GM18526 (cell line): Measurements from ENCODE around the gene SSX2IP.

ENCODE experiments used
- POLR2A ChIP-seq: IDR thresholded peaks from 3 replicates; pipeline ENCODE4 v1.6.1; 2011; ENCODE audit not compliant: insufficient read length; ENCODE audit errors: extremely low read depth

Gene SSX2IP

DNA sequence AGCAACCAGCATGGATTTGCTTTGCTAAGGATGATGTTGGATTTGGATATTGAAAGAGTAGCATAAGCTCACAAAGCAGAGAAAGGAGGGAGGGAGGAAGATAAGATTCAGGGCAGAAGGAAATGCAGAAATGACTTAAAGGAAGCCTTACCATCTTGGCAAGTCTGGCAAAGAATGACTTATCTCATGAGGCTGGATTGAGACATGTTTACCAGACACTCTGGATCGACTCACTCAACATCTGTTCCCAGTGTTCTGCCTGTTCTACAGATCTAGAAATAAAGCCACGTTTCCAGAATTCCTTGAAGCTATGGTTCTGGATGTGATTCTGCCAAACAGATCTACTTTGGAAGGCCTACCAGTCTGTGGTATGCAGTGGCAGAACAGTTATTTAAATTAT lies 77.2 kb downstream of the SSX2IP start:
- no peak for TF ChIP-seq POLR2A

DNA sequence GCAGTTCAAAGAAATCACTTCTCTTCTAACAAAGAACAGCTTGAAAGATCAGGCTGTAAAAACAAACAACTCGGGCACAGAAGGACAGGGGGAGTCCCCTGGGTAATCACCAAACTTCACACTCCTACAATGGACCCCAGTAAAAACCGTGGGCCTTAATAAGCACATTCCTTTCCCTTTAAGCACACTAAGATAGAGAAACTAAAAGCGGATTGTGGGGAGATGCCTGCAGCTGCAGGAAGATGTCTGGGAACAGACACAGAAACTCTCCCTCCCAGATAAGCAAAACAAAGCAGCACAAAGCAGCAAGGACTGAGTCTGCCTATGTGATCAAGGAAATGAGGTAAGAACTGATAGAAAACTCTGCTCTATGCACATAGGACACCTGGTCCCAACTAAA lies 78.5 kb downstream of the SSX2IP start:
- TF ChIP-seq POLR2A: no peak

DNA sequence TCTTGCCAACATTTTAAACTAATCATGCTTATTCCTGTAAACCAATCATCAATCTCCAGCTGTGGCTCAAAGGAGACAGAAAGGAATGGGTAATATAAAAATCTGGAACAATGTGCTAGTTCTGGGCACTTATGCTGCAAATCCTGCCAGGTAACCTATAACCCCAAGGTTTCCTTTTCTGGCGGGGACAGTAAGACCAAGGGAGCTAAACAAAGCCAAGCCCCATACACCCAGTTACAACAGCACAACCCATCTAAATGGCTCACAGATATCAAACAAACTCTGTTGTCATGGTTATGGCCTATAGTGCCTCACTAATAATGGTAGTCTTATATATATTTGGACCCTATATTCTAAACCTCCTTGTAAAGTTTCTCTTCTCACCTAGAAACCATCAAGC lies 79.2 kb downstream of the SSX2IP start:
- no peak for TF ChIP-seq POLR2A

DNA sequence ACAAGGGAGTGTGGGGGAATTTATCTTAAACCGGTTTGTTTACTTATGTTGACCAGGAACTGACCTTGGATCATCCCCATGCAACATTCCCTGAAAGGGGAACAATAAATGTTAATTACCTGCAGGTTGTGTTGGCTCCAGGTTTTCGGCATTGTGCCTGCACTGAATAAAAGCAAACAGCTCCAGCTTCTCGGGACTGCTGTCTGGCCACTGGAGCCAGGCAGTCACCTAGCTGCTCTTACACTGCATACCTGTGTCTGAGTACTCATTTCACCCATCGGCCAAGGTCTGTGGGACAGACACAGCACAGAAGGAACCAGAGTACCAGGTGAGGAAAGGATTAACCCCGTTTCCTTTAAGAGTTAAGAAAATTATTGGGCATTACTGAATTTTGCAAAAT lies 83.3 kb downstream of the SSX2IP start:
- TF ChIP-seq POLR2A: no peak

DNA sequence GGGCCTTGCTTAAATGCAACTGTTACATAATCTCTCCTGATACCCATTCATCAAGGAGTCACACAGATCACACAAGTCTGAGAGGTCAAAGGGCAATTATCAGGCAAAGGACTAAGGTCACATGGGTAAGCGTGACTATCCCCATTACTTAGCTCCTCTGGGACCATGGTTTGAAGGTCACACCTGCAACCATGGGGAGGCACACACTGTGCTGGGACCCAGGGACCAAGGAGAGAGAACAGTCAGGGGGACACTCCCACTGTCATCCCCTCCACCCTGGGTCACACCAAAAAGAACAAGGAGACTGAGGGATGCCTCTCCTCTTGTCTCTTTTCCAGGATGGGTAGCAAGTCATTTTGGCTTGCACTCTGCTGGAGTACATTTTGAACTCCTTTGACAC lies 85.1 kb downstream of the SSX2IP start:
- no peak for TF ChIP-seq POLR2A

DNA sequence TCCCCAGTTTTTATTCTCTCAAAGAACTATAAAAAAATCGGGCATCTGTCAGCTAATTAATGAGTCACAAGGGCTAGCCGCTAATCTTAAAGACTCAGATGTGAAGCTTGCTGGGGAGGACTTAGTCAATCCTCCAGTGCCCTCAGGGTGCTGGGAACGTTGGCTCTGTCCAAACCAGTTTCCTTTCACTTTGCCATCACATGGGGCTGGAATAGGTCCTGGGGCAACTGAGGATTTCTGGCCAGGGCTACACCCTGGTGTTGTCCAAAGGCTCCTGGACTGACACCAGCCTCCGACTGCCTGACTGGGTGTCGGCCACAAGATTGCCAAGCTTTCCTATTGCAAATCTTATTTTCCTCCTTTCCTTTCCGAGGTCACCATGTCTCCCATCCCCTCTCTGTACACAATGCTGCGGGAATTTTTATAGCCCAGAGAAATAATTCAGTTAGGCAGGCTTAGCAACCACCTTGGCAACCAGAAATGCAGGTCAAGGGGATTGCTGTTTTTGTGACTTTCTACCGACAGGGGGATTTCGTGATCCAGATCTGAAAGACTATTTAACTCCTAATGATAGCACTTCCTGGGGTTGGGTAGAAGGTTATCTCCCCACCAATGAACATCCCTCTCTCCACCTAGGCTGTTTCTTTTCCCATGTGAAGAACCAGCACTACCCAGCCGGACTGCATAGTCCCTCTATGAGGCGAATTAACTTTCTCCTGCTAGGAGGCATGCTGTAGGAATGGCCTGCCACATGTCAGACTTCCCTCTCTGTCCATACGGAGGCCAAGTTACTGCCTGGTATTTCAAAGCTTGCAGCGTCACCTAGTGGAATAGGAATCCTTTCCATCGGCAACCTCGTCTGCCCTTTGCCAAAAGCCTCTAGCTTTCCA lies 86.1 kb downstream of the SSX2IP start:
- no peak for TF ChIP-seq POLR2A

DNA sequence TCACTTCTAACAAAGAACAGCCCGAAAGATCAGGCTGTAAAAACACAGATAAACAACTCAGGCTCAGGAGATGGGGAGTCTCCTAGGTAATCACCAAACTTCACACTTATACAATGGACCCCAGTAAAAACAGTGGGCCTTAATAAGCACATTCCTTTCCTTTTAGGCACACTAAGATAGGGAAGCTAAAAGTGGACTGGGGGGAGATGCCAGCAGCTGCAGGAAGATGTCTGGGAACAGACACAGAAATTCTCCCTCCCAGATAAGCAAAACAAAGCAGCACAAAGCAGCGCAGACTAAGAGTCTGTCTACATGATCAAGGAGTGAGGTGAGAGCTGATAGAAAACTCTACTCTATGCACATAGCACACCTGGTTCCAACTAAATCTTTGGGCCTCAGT lies 87.0 kb downstream of the SSX2IP start:
- TF ChIP-seq POLR2A: no peak

DNA sequence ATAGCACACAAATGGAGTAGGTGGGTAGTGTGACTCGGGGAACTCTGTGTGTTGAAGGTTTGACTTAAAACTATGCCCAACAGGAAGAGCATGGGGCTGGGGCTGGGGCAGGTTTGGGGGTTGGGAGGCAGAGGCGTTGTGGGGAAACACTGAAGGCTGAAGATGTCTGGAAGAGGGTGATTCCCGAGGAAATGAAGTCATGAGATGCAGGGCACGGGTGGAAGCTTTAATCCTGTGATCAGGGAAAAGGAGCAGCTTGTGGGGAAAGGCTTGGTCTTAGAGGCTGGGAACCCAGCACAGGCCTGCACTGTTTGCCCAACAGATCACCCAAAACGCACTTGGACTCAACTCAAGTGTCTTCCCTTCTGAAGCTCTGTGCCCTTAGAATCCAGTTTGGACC lies 89.5 kb downstream of the SSX2IP start:
- TF ChIP-seq POLR2A: no peak

DNA sequence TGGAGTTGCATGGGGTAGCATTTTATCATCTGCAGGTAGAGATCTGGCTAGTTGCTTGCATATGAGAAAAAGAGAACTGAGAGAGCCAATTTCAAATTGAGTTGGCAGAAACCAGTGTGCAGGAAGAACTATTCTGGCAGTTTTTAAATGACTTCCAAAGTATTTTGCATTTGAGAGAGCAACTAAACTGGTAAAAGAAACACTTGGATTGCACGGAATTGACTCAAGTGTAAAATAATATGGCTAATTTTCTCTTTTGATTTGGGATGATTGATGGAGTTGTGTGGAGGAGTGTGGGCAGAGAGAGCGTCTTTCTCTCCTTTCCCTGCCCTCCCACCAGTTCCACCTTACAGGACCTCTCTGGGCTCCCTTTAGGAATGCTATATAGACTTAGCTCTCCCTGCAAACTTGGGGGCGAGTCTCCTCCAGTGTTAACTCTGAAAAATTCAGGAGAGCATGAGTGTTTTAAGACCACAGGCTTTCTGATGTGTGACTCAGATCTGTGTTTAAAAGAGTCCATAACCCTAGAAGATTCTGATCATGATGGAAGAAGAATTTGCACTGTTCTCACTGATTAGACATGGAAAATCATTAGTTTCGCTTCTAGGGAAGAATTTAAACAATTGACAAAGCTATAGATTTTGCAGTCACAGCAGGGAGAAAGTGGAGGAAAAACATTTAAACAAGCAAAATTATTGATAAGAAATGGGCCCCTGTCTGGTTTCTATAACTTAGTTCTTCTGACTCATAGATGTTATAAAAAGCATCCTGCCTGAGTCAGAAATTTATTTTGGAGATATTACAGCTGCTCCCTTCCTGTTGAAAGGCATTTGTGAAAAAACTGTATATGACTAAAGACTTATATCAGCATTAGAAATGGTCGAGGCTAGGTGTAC lies 91.2 kb downstream of the SSX2IP start:
- TF ChIP-seq POLR2A: no peak

DNA sequence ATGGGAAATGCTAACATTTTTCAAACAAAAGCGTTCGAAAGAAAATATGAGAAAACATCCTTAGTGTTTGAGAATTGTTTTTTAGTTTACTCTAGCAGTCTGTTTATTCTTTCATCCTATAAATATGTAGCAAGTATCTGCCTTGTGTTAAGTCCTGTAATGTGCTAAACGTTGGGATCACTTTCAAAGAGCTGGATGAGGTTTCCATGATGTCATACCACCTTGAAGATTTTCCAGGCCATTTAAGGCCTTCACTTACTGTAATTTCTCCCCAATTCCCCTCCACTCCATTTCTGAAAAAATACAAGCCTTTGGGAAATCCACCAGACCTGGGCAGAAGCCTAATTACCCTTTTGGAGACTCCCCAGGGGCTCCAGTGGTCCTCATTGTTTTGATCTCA lies 91.8 kb downstream of the SSX2IP start:
- TF ChIP-seq POLR2A: no peak

DNA sequence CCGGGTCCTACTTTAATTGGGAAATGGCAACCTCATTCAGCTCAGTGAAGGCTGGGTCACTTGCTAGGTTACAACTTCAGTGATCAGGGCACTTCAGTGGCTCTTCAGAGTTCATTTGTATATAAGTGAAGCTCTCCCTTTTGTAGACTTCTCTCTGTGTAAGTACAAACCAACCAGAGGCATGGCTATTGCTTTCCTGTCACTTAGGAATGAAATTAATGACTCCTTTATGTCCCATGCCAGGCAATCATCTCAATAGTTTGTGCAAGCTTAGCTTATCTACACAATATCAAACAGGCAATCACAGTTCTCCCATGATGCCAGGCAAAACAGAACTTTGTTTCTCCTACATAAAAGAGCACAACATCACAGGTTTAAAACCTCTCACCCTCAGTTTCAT lies 93.2 kb downstream of the SSX2IP start:
- no peak for TF ChIP-seq POLR2A
